Myocyte (in vitro differentiated cells): Measurements from ENCODE around the gene FCER1G. TPM values are rescaled to one million over a fixed set of nuclear protein-coding genes. Genes with fewer than 3 reads are reported as not detected.

ENCODE experiments used
- DNase-seq: peaks from one replicate; pipeline ENCODE4 v3.0.0-alpha.2; 2012; ENCODE audit warnings: low read depth
- microRNA-seq: library from miRNA; unstranded; fragments of <30 nt; microRNA quantifications from one replicate; pipeline ENCODE4, GENCODE V29; 2016
- total RNA-seq: library from RNA; depleted of rRNA; stranded (reverse); fragments of >200 nt; gene quantifications from 2 replicates; pipeline ENCODE4 v1.2.3, GENCODE V29; 2014

The FCER1G gene
- total RNA-seq, 1 donor from 2014 or later = not detected

DNA sequence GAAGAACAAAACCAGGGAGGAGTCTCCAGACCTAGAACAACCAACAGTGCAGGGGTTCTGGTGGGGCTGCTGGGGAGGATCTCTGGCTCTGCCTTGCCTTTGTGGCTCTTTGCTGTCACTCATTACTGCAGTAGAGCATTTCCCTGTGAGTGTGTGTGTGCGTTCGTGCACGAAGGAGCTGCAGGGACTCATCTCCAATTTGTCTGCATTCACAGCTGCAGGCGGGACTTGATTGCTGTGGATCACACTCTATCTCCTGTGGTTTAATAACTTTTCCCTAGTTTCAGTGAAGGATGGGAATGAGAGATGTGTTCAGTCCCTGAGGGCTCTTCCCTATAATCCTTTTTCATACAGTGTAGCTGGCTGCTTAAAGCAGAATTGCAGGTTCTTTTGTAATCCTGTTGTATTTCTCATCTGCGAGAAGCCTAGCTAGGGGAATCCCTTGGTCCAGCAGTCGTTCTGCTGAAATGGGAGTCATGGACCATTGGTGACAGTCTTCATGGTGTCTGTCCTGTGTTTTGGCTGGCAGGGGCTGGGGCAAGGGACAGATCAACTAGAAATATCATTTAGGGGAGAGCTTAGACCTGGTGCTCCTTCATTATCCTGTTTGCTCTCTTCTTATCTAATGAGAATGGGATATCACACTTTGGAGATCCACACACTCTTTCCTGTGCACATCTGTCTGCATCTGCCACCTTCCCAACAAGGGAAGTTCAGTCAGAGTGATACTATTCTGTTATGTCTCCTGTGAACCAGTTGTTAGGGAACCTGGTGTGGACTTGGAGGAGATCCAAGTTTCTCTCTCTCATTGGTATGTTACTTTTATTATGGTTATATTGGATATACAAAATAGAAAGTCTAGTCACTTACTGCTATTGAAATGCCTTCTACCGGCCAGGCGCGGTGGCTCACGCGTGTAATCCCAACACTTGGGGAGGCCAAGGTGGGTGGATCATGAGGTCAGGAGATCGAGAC, 46.5 kb downstream of the FCER1G start:
- no peak for DNase-seq

DNA sequence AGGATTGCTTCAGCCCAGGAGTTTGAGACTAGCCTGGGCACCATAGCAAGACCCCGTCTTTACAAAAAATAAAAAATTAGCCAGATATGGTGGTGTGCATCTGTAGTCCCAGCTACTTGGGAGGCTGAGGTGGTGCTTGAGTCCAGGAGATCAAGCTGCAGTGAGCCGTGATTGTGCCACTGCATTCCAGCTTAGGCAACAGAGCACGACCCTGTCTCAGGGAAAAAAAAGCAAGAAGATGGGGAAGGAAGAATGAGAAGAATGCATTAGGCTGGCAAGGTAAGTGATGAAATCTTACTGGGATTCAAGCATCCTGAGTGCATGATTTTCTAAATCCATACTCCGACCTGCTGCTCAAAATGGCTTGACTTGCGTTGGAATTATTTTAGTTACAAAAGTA, 50.2 kb downstream of the FCER1G start:
- no peak for DNase-seq

DNA sequence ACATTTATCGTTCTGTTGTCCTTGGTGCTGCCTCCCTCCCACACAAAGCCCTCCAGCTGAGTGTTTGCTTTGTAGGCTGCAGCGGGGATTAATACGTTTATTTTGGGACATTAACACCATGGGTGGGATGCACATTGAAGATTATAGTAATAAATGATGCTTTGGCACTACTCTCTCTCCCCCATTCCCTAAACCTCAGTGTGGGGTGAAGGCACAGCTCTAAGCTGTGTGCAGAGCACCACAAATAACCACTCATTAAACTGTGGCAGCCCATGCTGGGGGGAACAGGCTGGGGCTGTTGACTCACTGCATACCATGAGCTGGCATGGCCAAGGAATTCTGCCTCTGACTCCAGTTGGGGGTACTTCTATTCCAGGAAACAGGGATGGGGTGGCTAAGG, 51.1 kb downstream of the FCER1G start:
- DNase-seq = peak; percentile 62

DNA sequence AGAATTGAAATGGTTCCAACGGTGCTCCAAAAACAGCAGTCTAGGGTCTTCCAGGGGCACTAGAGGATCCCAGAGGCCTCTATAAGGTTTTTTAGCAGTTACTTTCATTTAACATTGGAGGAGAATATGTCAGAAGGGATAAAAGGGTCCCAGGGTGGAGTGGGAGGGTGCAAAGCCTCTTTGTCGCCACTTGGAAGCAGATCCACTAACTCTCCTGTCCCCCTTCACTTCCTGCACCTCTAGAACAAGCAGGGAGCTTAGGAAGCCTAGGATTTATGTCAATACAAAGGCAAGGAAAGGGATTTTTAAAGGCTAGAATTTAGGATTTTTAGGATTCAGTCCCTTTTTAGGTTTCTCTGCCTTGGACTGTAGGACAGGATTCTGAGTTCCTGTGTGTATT, 51.7 kb downstream of the FCER1G start:
- DNase-seq = no peak

DNA sequence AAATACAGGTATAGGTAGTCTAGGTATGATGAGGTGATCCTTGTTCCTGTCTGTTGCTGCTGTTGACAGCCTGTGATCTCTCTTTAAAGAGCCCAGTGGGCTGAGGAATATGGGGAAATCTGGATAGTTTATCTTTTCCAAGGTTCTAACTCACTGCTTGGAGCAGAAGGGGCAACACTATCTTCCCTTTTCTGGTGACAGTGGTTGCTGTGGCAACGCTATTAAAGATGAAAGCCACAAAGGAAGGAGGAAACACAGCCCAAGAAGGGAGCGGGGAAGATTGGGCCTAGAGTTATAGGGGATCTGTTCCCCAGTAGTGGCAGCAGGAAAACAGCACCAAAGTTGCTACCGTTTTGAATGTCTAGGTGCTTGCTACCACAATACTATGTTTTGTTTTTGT, 52.2 kb downstream of the FCER1G start:
- DNase-seq = no peak

Small RNAs within 50 kb of the gene (microRNA-seq; reads per million reads assigned to microRNA genes)
- not detected for gene MIR5187

Other genes starting within 250 kb of the FCER1G start
- gene F11R, start 194.1 kb upstream of the FCER1G start, total RNA-seq = 3.2 and 10.4 TPM in 2 replicates
- 51.7 and 73.4 TPM in 2 replicates for gene TSTD1, start 176.3 kb upstream of the FCER1G start, total RNA-seq
- gene USF1, start 169.3 kb upstream of the FCER1G start, total RNA-seq = 58.0 and 73.3 TPM in 2 replicates
- not detected in 2 replicates for gene ARHGAP30, start 145.4 kb upstream of the FCER1G start, total RNA-seq
- gene NECTIN4, start 125.7 kb upstream of the FCER1G start, total RNA-seq = 0.16 TPM in 1 of 2 replicates, not detected in the other
- 1.1 and 6.8 TPM in 2 replicates for gene KLHDC9, start 116.9 kb upstream of the FCER1G start, total RNA-seq
- 53.7 and 64.6 TPM in 2 replicates for gene PFDN2, start 97.3 kb upstream of the FCER1G start, total RNA-seq
- gene NIT1, start 97.2 kb upstream of the FCER1G start, total RNA-seq = 23.6 TPM in 2 replicates
- gene DEDD, start 82.6 kb upstream of the FCER1G start, total RNA-seq = 26.8 and 28.8 TPM in 2 replicates
- 67.2 and 78.5 TPM in 2 replicates for gene UFC1, start 61.3 kb upstream of the FCER1G start, total RNA-seq
- 11.1 and 11.5 TPM in 2 replicates for gene USP21, start 55.8 kb upstream of the FCER1G start, total RNA-seq
- 9.4 and 18.5 TPM in 2 replicates for gene PPOX, start 48.9 kb upstream of the FCER1G start, total RNA-seq
- 32.8 and 34.3 TPM in 2 replicates for gene B4GALT3, start 37.8 kb upstream of the FCER1G start, total RNA-seq
- gene ADAMTS4, start 16.2 kb upstream of the FCER1G start, total RNA-seq = 19.7 and 22.4 TPM in 2 replicates
- gene NDUFS2, start 12.9 kb upstream of the FCER1G start, total RNA-seq = 162 TPM in 2 replicates
- gene APOA2, start 8.3 kb downstream of the FCER1G start, total RNA-seq = not detected in 2 replicates
- gene TOMM40L, start 10.8 kb downstream of the FCER1G start, total RNA-seq = 11.9 and 12.0 TPM in 2 replicates
- gene NR1I3, start 22.9 kb downstream of the FCER1G start, total RNA-seq = not detected in 2 replicates
- not detected in 2 replicates for gene PCP4L1, start 43.5 kb downstream of the FCER1G start, total RNA-seq
- gene MPZ, start 94.7 kb downstream of the FCER1G start, total RNA-seq = 1.7 and 2.8 TPM in 2 replicates
- 17.8 and 40.5 TPM in 2 replicates for gene SDHC, start 99.1 kb downstream of the FCER1G start, total RNA-seq
- gene CFAP126, start 152.6 kb downstream of the FCER1G start, total RNA-seq = not detected in 2 replicates